Measurements from ENCODE around the gene HS3ST3A1.

HS3ST3A1 gene

GRCh38 chr17:13491916-13492736, 109.6 kb downstream of the HS3ST3A1 start:
- no peak for DNase-seq (ENCODE audit: low read depth in 2 of 2)

DNA sequence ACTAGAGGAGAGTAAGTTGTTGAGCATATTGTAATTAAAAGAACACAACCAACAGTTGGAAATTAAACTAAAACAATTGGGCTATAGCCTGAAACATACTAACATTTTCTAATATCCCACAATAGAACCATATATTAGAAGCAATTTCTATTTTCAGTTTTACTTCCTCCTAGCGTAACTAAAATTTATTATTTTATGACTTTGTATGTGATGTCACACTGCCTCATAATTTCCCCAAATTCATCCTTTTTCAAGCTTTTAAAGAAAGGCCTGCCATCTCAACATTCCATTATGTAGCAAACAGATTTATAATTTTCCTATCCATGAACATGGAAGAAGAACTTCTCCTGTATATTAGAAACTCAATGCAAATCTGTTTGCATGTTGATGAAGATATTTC, 110.2 kb downstream of the HS3ST3A1 start:
- DNase-seq (ENCODE audit: low read depth in 2 of 2), result no peak

- DNase-seq (ENCODE audit: low read depth in 2 of 2), result no peak
Observed at GRCh38 chr17:13490906-13491482, 110.7 kb downstream of the HS3ST3A1 start.

DNA sequence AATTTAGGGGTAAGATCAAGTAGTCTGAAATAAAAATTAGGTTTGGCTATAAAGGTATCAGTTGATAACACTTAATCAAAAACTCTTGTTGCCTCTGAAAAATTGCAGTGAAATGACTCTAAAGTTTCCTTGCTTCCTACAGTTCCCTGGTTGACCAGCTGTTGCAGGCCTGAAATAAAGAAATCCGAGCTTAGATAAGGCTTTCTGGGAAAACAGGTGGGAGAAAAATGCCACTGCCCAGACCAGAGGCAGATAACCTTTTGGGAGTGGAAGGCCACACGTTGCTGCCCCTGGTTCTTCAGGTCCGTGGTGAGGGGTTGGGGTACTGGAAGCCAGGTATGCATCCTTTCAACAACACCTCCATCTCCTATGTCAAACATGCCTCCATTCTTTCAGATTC, 111.3 kb downstream of the HS3ST3A1 start:
- DNase-seq (ENCODE audit: low read depth in 2 of 2), result no peak

GRCh38 chr17:13485327-13485726, 116.4 kb downstream of the HS3ST3A1 start:
- no peak for DNase-seq (ENCODE audit: low read depth in 2 of 2)

- DNase-seq (ENCODE audit: low read depth in 2 of 2), result no peak
Observed at GRCh38 chr17:13484020-13484419, 117.7 kb downstream of the HS3ST3A1 start.

GRCh38 chr17:13480877-13481276, 120.9 kb downstream of the HS3ST3A1 start:
- no peak for DNase-seq (ENCODE audit: low read depth in 2 of 2)

DNA sequence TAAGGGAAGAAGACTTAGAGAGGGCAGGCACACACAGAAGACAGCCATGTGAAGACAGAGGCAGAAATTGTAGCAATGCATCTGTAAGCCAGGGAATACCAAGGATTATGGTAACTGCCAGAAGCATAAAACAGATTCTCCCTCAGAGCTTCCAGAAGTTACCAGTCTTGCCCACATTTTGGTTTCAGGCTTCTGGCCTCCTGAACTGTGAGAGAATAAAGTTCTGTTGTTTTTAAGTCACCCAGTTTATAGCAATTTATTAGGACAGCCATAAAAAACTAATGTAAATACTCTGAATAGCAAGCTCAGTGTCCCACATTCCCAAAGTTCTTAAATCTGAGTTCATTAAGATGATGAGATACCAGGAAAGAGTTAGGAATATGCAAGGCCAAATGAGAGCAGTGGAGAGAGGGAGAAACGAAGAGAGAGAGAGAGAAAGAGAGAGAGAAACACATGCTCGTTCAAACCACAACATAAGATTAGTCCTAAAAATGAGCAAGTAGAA, 123.4 kb downstream of the HS3ST3A1 start:
- no peak for DNase-seq (ENCODE audit: low read depth in 2 of 2)

DNA sequence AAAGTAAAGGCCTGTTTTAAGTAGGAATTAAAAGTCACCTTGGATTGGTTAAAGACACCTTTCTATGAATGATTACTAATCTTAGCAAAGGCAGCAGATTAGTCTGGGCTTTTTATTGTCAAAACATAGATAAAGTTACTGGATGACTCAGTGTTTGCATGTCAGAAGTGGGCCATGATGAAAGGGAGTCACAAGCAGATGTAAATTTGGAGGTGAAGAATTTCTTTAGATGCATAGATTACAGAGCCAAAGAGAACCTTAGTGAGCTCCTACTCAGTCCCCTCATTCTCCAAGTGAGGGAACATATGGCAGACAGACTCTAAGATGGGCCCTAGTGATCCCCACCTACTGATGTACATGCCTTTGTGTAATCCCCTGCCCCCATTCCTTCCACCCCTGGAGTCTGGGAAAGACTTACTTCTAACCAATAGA, 124.5 kb downstream of the HS3ST3A1 start:
- no peak for DNase-seq (ENCODE audit: low read depth in 2 of 2)

- DNase-seq (ENCODE audit: low read depth in 2 of 2), result no peak
Observed at GRCh38 chr17:13476720-13477119, 125.0 kb downstream of the HS3ST3A1 start.

DNA sequence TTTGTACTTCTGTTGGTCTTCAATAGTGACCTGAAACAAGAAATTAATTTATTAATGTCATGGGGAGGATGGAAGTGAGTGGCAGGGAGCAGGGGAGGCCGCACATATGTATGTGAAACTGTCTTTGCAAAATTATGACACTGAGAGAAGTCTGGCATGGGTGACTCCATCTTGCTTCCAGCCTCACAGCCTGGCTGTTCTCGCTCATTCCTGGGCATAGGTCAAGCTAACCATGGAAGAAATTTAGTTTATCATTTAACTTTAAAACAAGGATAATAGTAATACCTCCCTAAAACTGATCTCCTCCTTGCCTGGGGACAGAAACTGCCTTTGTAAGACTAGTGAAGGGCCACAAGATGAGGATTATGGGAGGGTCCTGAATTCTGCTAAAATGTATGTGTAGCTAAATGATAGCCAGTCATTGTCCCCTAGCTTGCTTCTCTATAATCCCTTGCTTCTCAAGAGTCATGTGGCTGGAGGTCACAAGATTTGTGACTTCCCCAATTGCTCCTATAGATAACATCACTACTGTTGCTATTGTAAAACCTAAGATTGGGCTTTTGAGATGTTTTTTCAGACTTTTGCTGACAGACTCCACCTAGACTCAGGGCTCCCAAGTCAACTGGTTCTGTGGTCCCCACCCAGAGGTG, 126.0 kb downstream of the HS3ST3A1 start:
- no peak for DNase-seq (ENCODE audit: low read depth in 2 of 2)

- no peak for DNase-seq (ENCODE audit: low read depth in 2 of 2)
Observed at GRCh38 chr17:13474073-13474800, 127.5 kb downstream of the HS3ST3A1 start.

DNA sequence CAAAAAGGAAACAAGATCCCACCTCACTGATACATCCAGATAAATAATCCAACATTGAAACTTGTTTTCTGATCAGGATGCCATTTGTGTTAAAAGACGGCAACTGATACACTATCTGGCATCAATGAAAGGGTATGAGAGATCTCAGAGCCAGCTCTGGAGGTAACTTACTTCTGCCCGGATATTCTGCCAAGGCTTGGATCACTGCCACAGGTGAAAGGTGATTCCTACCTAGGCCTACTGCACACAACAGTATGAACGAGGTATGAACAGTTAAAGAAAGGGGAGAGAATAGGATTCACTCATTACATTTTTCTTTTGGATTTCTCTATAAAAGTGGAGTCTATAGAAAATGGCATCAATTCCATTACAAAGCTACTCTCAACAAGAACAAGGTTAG, 136.1 kb downstream of the HS3ST3A1 start:
- no peak for DNase-seq (ENCODE audit: low read depth in 2 of 2)

DNA sequence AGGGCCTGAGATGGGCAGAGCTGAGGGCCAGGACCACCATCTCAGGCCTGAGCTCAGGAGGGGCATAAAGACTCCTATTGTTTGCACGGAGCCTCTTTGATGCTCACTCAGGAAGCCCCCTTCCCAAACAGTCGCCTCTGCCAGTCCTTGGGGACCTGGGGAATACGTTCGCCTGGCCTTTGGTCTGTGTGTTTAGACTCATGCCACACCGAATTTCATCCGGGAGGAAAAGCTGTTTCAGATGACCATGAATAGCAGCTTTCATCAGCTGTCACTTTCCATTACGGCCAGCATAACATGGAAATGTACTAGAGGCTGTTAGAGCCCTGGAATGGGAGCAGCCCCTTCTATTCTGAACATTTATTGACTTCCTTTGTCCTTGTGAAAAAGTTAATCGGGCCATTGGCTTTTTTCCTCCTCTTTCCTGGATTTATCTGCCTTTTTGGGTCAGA, 139.0 kb downstream of the HS3ST3A1 start:
- no peak for DNase-seq (ENCODE audit: low read depth in 2 of 2)

DNA sequence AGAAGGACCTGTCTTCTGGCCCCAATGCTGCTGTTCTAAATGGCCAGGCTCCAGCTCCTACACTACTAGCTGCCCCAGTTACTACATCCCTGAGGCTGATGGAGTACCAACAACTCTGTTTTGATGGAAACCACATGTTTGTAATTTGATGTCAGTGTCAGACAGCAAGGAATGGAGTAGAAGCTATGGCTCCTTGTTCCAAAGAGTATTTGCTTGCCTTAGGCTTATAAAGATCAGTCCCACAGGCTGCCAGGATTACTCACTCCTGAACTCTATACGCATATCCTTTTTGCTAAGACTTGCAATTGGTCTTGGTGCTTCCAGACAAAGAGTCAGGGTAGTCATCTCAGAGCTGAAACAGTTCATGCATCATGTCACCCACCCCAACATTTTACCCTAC, 139.6 kb downstream of the HS3ST3A1 start:
- DNase-seq (ENCODE audit: low read depth in 2 of 2), result no peak

GRCh38 chr17:13460261-13461000, 141.3 kb downstream of the HS3ST3A1 start:
- no peak for DNase-seq (ENCODE audit: low read depth in 2 of 2)

GRCh38 chr17:13457783-13458182, 143.9 kb downstream of the HS3ST3A1 start:
- no peak for DNase-seq (ENCODE audit: low read depth in 2 of 2)

All from stimulated activated CD8-positive, alpha-beta memory T cell treated with anti-CD3 and anti-CD28 coated beads, Interleukin-2, amount 100 ng/mL, for 1 hour (primary cell).